ENCODE results near the gene GARIN5B. TPM values are rescaled to one million over a fixed set of nuclear protein-coding genes. Genes with fewer than 3 reads are reported as not detected.

GARIN5B gene
- total and polyA plus RNA-seq, 2 experiments from 2014 or later = not detected

DNA sequence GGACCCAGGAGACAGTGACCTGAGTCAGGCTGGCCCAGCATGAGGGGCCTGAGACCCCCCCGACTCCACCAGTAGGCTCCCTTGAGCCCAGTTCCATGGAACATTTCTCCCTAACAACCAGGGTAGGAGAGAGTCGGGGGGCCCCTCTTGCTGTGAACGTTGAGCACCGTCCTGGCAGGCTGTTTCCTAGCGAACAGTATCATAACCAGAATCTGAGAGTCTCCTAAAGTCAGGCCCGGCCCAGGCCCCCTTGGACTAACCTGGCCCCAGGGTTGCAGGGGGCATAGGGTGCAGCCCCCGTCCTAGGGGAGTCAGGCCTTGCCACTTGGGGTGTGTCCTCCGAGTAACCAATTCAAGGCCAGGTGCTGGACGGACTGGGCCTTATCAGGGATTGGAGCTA is 51.7 kb downstream of the GARIN5B start:
- H3K27ac Mint-ChIP-seq = no peak overlapping the region
- no peak for TF ChIP-seq ZNF331 (CRISPR knock-in tag; IDR thresholded peaks at IDR 0.05; ENCODE audit: low read depth)
- TF ChIP-seq EZH2 (IDR thresholded peaks at IDR 0.05; ENCODE audit: low read depth, unreplicated experiment) = no peak
- TF ChIP-seq STAT1 (IDR thresholded peaks at IDR 0.05; ENCODE audit: unreplicated experiment) = no peak
- no peak for TF ChIP-seq NANOG (IDR thresholded peaks at IDR 0.05; ENCODE audit: borderline replicate concordance)
- TF ChIP-seq, protein P1, sequence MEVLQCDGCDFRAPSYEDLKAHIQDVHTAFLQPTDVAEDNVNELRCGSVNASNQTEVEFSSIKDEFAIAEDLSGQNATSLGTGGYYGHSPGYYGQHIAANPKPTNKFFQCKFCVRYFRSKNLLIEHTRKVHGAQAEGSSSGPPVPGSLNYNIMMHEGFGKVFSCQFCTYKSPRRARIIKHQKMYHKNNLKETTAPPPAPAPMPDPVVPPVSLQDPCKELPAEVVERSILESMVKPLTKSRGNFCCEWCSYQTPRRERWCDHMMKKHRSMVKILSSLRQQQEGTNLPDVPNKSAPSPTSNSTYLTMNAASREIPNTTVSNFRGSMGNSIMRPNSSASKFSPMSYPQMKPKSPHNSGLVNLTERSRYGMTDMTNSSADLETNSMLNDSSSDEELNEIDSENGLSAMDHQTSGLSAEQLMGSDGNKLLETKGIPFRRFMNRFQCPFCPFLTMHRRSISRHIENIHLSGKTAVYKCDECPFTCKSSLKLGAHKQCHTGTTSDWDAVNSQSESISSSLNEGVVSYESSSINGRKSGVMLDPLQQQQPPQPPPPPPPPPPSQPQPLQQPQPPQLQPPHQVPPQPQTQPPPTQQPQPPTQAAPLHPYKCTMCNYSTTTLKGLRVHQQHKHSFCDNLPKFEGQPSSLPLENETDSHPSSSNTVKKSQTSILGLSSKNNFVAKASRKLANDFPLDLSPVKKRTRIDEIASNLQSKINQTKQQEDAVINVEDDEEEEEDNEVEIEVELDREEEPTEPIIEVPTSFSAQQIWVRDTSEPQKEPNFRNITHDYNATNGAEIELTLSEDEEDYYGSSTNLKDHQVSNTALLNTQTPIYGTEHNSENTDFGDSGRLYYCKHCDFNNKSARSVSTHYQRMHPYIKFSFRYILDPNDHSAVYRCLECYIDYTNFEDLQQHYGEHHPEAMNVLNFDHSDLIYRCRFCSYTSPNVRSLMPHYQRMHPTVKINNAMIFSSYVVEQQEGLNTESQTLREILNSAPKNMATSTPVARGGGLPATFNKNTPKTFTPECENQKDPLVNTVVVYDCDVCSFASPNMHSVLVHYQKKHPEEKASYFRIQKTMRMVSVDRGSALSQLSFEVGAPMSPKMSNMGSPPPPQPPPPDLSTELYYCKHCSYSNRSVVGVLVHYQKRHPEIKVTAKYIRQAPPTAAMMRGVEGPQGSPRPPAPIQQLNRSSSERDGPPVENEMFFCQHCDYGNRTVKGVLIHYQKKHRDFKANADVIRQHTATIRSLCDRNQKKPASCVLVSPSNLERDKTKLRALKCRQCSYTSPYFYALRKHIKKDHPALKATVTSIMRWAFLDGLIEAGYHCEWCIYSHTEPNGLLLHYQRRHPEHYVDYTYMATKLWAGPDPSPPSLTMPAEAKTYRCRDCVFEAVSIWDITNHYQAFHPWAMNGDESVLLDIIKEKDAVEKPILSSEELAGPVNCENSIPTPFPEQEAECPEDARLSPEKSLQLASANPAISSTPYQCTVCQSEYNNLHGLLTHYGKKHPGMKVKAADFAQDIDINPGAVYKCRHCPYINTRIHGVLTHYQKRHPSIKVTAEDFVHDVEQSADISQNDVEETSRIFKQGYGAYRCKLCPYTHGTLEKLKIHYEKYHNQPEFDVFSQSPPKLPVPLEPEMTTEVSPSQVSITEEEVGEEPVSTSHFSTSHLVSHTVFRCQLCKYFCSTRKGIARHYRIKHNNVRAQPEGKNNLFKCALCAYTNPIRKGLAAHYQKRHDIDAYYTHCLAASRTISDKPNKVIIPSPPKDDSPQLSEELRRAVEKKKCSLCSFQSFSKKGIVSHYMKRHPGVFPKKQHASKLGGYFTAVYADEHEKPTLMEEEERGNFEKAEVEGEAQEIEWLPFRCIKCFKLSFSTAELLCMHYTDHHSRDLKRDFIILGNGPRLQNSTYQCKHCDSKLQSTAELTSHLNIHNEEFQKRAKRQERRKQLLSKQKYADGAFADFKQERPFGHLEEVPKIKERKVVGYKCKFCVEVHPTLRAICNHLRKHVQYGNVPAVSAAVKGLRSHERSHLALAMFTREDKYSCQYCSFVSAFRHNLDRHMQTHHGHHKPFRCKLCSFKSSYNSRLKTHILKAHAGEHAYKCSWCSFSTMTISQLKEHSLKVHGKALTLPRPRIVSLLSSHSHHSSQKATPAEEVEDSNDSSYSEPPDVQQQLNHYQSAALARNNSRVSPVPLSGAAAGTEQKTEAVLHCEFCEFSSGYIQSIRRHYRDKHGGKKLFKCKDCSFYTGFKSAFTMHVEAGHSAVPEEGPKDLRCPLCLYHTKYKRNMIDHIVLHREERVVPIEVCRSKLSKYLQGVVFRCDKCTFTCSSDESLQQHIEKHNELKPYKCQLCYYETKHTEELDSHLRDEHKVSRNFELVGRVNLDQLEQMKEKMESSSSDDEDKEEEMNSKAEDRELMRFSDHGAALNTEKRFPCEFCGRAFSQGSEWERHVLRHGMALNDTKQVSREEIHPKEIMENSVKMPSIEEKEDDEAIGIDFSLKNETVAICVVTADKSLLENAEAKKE (CRISPR knock-in tag; IDR thresholded peaks at IDR 0.05) = no peak
- TF ChIP-seq ZNF114 (CRISPR knock-in tag; IDR thresholded peaks at IDR 0.05) = no peak
- no peak for TF ChIP-seq CTCF (conservative IDR thresholded peaks at IDR 0.05; ENCODE audit: low read depth in 2 of 2)
- H3K4me3 ChIP-seq = no peak overlapping the region
- H3K4me2 ChIP-seq = no peak overlapping the region
- H3K36me3 ChIP-seq (ENCODE audit: insufficient read depth) = peaks cover 4% of the 10 kb centered on the region
- H3F3A ChIP-seq (replicated peaks; ENCODE audit: low read depth) = peaks cover under 1% of the 10 kb centered on the region; the same call in 1 of the 2 replicates
- H3K4me1 Mint-ChIP-seq = peaks cover 6% of the 10 kb centered on the region
- no peaks in the 10 kb centered on the region for H3K9me2 ChIP-seq (ENCODE audit: insufficient read depth)
- H3K27me3 ChIP-seq (ENCODE audit: insufficient read depth) = no peaks in the 10 kb centered on the region
- H3K9me3 Mint-ChIP-seq = no peaks in the 10 kb centered on the region; the same call in 2 of the 3 replicates
- H3K4me3 Mint-ChIP-seq = no peak overlapping the region
- H4K20me1 ChIP-seq (replicated peaks; ENCODE audit: insufficient read depth) = no peaks in the 10 kb centered on the region; the same call in 1 of the 2 replicates
- H3K79me2 ChIP-seq (replicated peaks; ENCODE audit: insufficient read depth) = no peaks in the 10 kb centered on the region
- H3K27me3 Mint-ChIP-seq (ENCODE audit: insufficient read depth, low read depth, poor library complexity) = peaks cover 9% of the 10 kb centered on the region
- no peak overlapping the region for H3K27ac ChIP-seq (ENCODE audit: low read depth)
- no peak overlapping the region for H2AFZ ChIP-seq
- no peak for DNase-seq (ENCODE audit: low spot score)
- ATAC-seq = no peak
- H3K36me3 Mint-ChIP-seq (ENCODE audit: low read depth) = peaks cover 26% of the 10 kb centered on the region
- H3K4me1 ChIP-seq (ENCODE audit: insufficient read depth) = peaks cover 5% of the 10 kb centered on the region; the same call in 1 of the 2 replicates
